ENCODE data around the gene RAB13. TPM values are rescaled to one million over a fixed set of nuclear protein-coding genes. Genes with fewer than 3 reads are reported as not detected.
"Not testable (repeated sequence)": the region's sequence is repeated elsewhere in the genome, so short reads cannot be mapped to it uniquely, and the experiment has no call there.

Gene RAB13
- total RNA-seq, 5 donors from 2014 or later (not counting 1 experiment from before 2014, with no cell fraction given): 0.91 to 3.6 (median 2.6) TPM

GRCh38 chr1:154012129-154012528 is 26.0 kb upstream of the RAB13 start:
- CTCF ChIA-PET: interaction anchor here in 1 of 2 donors (0.6 kb wide), 1 partner anchor 26 kb away, joined by 3 read pairs; no protein-coding TSS in a partner anchor

GRCh38 chr1:154006136-154006535 is 20.0 kb upstream of the RAB13 start:
- no peaks in the 10 kb centered on the region for H3K4me1 Mint-ChIP-seq
- H3K4me3 Mint-ChIP-seq: no peak overlapping the region
- H3K9me3 ChIP-seq: no peaks in the 10 kb centered on the region
- CTCF ChIA-PET: no interaction called here
- H3K36me3 ChIP-seq (ENCODE audit: control insufficient read depth in 2 of 2, extremely low read depth in 1 of 2, insufficient read depth in 1 of 2, low read length in 1 of 2): no peaks in the 10 kb centered on the region
- no peaks in the 10 kb centered on the region for H3K27me3 ChIP-seq (replicated peaks in 1 of 2; ENCODE audit: control insufficient read depth in 2 of 2, extremely low read depth in 1 of 2, insufficient read depth in 2 of 2, low read length in 1 of 2)
- no peak overlapping the region for H3K27ac Mint-ChIP-seq
- WGBS (ENCODE audit: insufficient coverage): no CpG with 5 or more reads among the region's 3 CpGs
- DNase-seq (no peak), ATAC-seq (replicated peaks in 1 of 4) (no peak)
- POLR2A ChIA-PET: no interaction called here
- no peak overlapping the region for H3K4me3 ChIP-seq (ENCODE audit: control insufficient read depth in 1 of 2, extremely low read depth in 1 of 2, low read length in 1 of 2)
- H3K36me3 Mint-ChIP-seq: no peaks in the 10 kb centered on the region
- no peaks in the 10 kb centered on the region for H3K9me3 Mint-ChIP-seq
- H3K27ac ChIP-seq (ENCODE audit: low read length): no peak overlapping the region
- no peaks in the 10 kb centered on the region for H3K27me3 Mint-ChIP-seq
- H3K4me1 ChIP-seq (ENCODE audit: control insufficient read depth in 1 of 2, extremely low read depth in 1 of 2, insufficient read depth in 2 of 2, low read length in 2 of 2): no peaks in the 10 kb centered on the region

More at GRCh38 chr1:154012129-154012528, 26.0 kb upstream of the RAB13 start:
- Histone ChIP-seq H3K36me3 (ENCODE audit: control insufficient read depth in 2 of 2, extremely low read depth in 1 of 2, insufficient read depth in 1 of 2, low read length in 1 of 2) (no peaks in the 10 kb centered on the region), H3K27ac (ENCODE audit: low read length) (no peak overlapping the region), H3K27me3 (replicated peaks in 1 of 2; ENCODE audit: control insufficient read depth in 2 of 2, extremely low read depth in 1 of 2, insufficient read depth in 2 of 2, low read length in 1 of 2) (peaks cover 0 to 4% of the 10 kb centered on the region in 2 experiments), H3K9me3 (no peaks in the 10 kb centered on the region), H3K4me3 (ENCODE audit: control insufficient read depth in 1 of 2, extremely low read depth in 1 of 2, low read length in 1 of 2) (no peak overlapping the region), H3K4me1 (ENCODE audit: control insufficient read depth in 1 of 2, extremely low read depth in 1 of 2, insufficient read depth in 2 of 2, low read length in 2 of 2) (no peaks in the 10 kb centered on the region)
- ATAC-seq (replicated peaks in 1 of 4) (no peak), DNase-seq (no peak)
- WGBS (ENCODE audit: insufficient coverage): no CpG with 5 or more reads among the region's 1 CpG
- no peak overlapping the region for H3K4me3 Mint-ChIP-seq
- H3K36me3 Mint-ChIP-seq: no peaks in the 10 kb centered on the region
- H3K27ac Mint-ChIP-seq: no peak overlapping the region
- H3K9me3 Mint-ChIP-seq: no peaks in the 10 kb centered on the region
- no peaks in the 10 kb centered on the region for H3K27me3 Mint-ChIP-seq
- no peaks in the 10 kb centered on the region for H3K4me1 Mint-ChIP-seq
- POLR2A ChIA-PET: interaction anchor here in 1 of 2 donors (0.6 kb wide), 1 partner anchor 20 kb away, joined by 3 read pairs; no protein-coding TSS in a partner anchor

DNA sequence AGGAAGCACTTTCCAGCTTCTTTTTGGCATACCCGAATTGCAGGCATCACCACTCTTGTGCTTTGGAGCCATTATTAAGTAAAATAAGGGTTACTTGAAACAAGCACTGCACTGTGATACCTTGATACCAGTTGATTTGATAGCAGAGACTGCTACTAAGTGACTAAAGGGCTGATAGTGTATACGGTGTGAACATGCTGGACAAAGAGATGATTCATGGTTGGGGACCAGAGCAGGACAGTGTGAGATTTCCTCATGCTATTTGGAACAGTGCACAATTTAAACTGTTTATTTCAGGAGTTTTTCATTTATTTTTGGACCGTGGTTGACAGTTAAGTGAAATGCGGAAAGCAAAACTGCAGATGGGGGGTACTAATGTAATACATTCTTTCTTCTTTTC is 14.3 kb upstream of the RAB13 start:
- 100% methylated on average over 2 of the region's 4 CpGs for WGBS (ENCODE audit: insufficient coverage)
- Mint-ChIP-seq H3K27ac (no peak overlapping the region), H3K9me3 (no peaks in the 10 kb centered on the region), H3K4me3 (no peak overlapping the region), H3K4me1 (peaks cover 0 to 2% (median under 1%) of the 10 kb centered on the region in 3 donors), H3K27me3 (no peaks in the 10 kb centered on the region), H3K36me3 (peaks cover 5% of the 10 kb centered on the region)
- H3K27me3 ChIP-seq (replicated peaks in 1 of 2; ENCODE audit: control insufficient read depth in 2 of 2, extremely low read depth in 1 of 2, insufficient read depth in 2 of 2, low read length in 1 of 2): no peaks in the 10 kb centered on the region
- H3K9me3 ChIP-seq: no peaks in the 10 kb centered on the region
- H3K27ac ChIP-seq (ENCODE audit: low read length): no peak overlapping the region
- DNase-seq: no peak
- ATAC-seq (replicated peaks in 1 of 4): no peak
- H3K4me3 ChIP-seq (ENCODE audit: control insufficient read depth in 1 of 2, extremely low read depth in 1 of 2, low read length in 1 of 2): no peak overlapping the region
- H3K36me3 ChIP-seq (ENCODE audit: control insufficient read depth in 2 of 2, extremely low read depth in 1 of 2, insufficient read depth in 1 of 2, low read length in 1 of 2): peaks cover 0 to 4% of the 10 kb centered on the region in 2 donors
- ChIA-PET CTCF (no interaction called here), POLR2A (no interaction called here)
- no peaks in the 10 kb centered on the region for H3K4me1 ChIP-seq (ENCODE audit: control insufficient read depth in 1 of 2, extremely low read depth in 1 of 2, insufficient read depth in 2 of 2, low read length in 2 of 2)

GRCh38 chr1:153996882-153997281 is 10.7 kb upstream of the RAB13 start:
- CTCF ChIA-PET: not testable (repeated sequence)
- 100% methylated on average over 3 of the region's 10 CpGs for WGBS (ENCODE audit: insufficient coverage)

DNA sequence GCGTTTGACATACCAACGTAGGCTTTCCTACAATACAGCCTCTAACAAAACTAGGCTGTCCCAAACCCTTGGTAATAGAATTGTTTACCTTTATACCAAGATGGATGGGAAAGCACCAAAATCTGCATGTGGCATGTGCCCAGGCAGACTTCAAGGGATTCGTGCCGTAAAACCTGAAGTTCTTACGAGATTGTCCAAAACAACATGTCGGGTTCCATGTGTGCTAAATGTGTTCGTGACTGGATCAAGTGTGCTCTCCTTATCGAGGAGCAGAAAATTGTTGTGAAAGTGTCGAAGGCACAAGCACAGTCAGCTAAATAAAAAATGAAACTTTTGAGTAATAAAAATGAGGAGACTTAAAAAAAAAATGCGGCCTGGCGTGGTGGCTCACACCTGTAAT is 9.5 kb upstream of the RAB13 start:
- no peaks in the 10 kb centered on the region for H3K9me3 ChIP-seq
- H3K27ac ChIP-seq (ENCODE audit: low read length): no peak overlapping the region
- no peak overlapping the region for H3K4me3 ChIP-seq (ENCODE audit: control insufficient read depth in 1 of 2, extremely low read depth in 1 of 2, low read length in 1 of 2)
- Mint-ChIP-seq H3K9me3 (no peaks in the 10 kb centered on the region), H3K27ac (peak overlapping the region in 1 of 2 donors; percentile 30), H3K4me3 (no peak overlapping the region), H3K27me3 (peaks cover 0 to 1% of the 10 kb centered on the region in 2 donors), H3K36me3 (peaks cover 30% of the 10 kb centered on the region), H3K4me1 (peaks cover 29 to 33% (median 30%) of the 10 kb centered on the region in 3 donors)
- ATAC-seq (replicated peaks in 1 of 4) (no peak), DNase-seq (no peak)
- H3K27me3 ChIP-seq (replicated peaks in 1 of 2; ENCODE audit: control insufficient read depth in 2 of 2, extremely low read depth in 1 of 2, insufficient read depth in 2 of 2, low read length in 1 of 2): no peaks in the 10 kb centered on the region
- CTCF ChIA-PET: interaction anchor here in 1 of 2 donors (0.8 kb wide), 1 partner anchor 203 kb away, joined by 3 read pairs; no protein-coding TSS in a partner anchor
- peaks cover 0 to 41% of the 10 kb centered on the region in 2 donors for H3K36me3 ChIP-seq (ENCODE audit: control insufficient read depth in 2 of 2, extremely low read depth in 1 of 2, insufficient read depth in 1 of 2, low read length in 1 of 2)
- WGBS (ENCODE audit: insufficient coverage): 100% methylated on average over 9 of the region's 11 CpGs
- H3K4me1 ChIP-seq (ENCODE audit: control insufficient read depth in 1 of 2, extremely low read depth in 1 of 2, insufficient read depth in 2 of 2, low read length in 2 of 2): peaks cover 16 to 28% of the 10 kb centered on the region in 2 experiments
- POLR2A ChIA-PET: interaction anchor here in 1 of 2 donors (0.7 kb wide), 1 partner anchor 58 kb away, joined by 4 read pairs; no protein-coding TSS in a partner anchor

More at GRCh38 chr1:153996882-153997281, 10.7 kb upstream of the RAB13 start:
- peaks cover 0 to 36% of the 10 kb centered on the region in 2 donors for H3K36me3 ChIP-seq (ENCODE audit: control insufficient read depth in 2 of 2, extremely low read depth in 1 of 2, insufficient read depth in 1 of 2, low read length in 1 of 2)
- ATAC-seq (replicated peaks in 1 of 4); H3K27ac ChIP-seq (ENCODE audit: low read length); DNase-seq; H3K4me3 Mint-ChIP-seq; H3K9me3 Mint-ChIP-seq; H3K4me3 ChIP-seq (ENCODE audit: control insufficient read depth in 1 of 2, extremely low read depth in 1 of 2, low read length in 1 of 2); H3K27ac Mint-ChIP-seq; H3K9me3 ChIP-seq; H3K27me3 Mint-ChIP-seq; H3K27me3 ChIP-seq (replicated peaks in 1 of 2; ENCODE audit: control insufficient read depth in 2 of 2, extremely low read depth in 1 of 2, insufficient read depth in 2 of 2, low read length in 1 of 2): not testable (repeated sequence)
- H3K4me1 ChIP-seq (ENCODE audit: control insufficient read depth in 1 of 2, extremely low read depth in 1 of 2, insufficient read depth in 2 of 2, low read length in 2 of 2): peaks cover 8 to 24% of the 10 kb centered on the region in 2 experiments
- Mint-ChIP-seq H3K36me3 (peaks cover 21% of the 10 kb centered on the region), H3K4me1 (peaks cover 18 to 26% (median 18%) of the 10 kb centered on the region in 3 donors)
- POLR2A ChIA-PET: interaction anchor here in 1 of 2 donors (0.6 to 0.7 kb wide), 2 partner anchors 41 to 223 kb away, joined by 4 to 5 read pairs; no protein-coding TSS in a partner anchor

GRCh38 chr1:153995202-153995601 is 9.1 kb upstream of the RAB13 start:
- H3K4me3 ChIP-seq (ENCODE audit: control insufficient read depth in 1 of 2, extremely low read depth in 1 of 2, low read length in 1 of 2): no peak overlapping the region
- DNase-seq (no peak), ATAC-seq (replicated peaks in 1 of 4) (no peak)
- Mint-ChIP-seq H3K36me3 (peaks cover 33% of the 10 kb centered on the region), H3K4me3 (no peak overlapping the region), H3K9me3 (no peaks in the 10 kb centered on the region), H3K4me1 (peaks cover 33 to 37% (median 35%) of the 10 kb centered on the region in 3 donors), H3K27ac (peak overlapping the region in 1 of 2 donors; percentile 12), H3K27me3 (peaks cover 0 to 3% of the 10 kb centered on the region in 2 donors)
- CTCF ChIA-PET: interaction anchor here in 1 of 2 donors (0.8 kb wide), 1 partner anchor 202 kb away, joined by 3 read pairs; no protein-coding TSS in a partner anchor
- POLR2A ChIA-PET: interaction anchor here in 1 of 2 donors (0.6 kb wide), 1 partner anchor 349 kb away, joined by 4 read pairs; no protein-coding TSS in a partner anchor
- peaks cover 0 to 41% of the 10 kb centered on the region in 2 donors for H3K36me3 ChIP-seq (ENCODE audit: control insufficient read depth in 2 of 2, extremely low read depth in 1 of 2, insufficient read depth in 1 of 2, low read length in 1 of 2)
- H3K27ac ChIP-seq (ENCODE audit: low read length): no peak overlapping the region
- peaks cover 16 to 30% of the 10 kb centered on the region in 2 experiments for H3K4me1 ChIP-seq (ENCODE audit: control insufficient read depth in 1 of 2, extremely low read depth in 1 of 2, insufficient read depth in 2 of 2, low read length in 2 of 2)
- no CpG with 5 or more reads among the region's 3 CpGs for WGBS (ENCODE audit: insufficient coverage)
- no peaks in the 10 kb centered on the region for H3K9me3 ChIP-seq
- no peaks in the 10 kb centered on the region for H3K27me3 ChIP-seq (replicated peaks in 1 of 2; ENCODE audit: control insufficient read depth in 2 of 2, extremely low read depth in 1 of 2, insufficient read depth in 2 of 2, low read length in 1 of 2)

Data from T-cell (primary cell).